Loucy (cell line): ENCODE results near the gene CACNA2D1.

Experiments used
- CTCF ChIP-seq: fragments of 200-600 bp; sonication (generic); conservative IDR thresholded peaks from 2 replicates; pipeline ENCODE4 v1.5.1; 2014; ENCODE audit warnings: mild to moderate bottlenecking, antibody characterized with exemption, low read length
- EZH2phosphoT487 ChIP-seq: fragments of 200-600 bp; IDR thresholded peaks from 2 replicates; pipeline ENCODE4 v1.6.1; 2018; ENCODE audit warnings: antibody characterized with exemption, mild to moderate bottlenecking, moderate library complexity, borderline replicate concordance

GRCh38 chr7:82255706-82256105, 187.9 kb downstream of the CACNA2D1 start:
- TF ChIP-seq CTCF (no peak), EZH2phosphoT487 (no peak)
